Ishikawa (cell line): ENCODE results near the gene CHN1.
A peak's percentile ranks its signal among the peaks of the same experiment; 100 is the strongest.

Experiments used
- CEBPB ChIP-seq: IDR thresholded peaks from 2 replicates; pipeline ENCODE4 v1.6.1; 2012
- CREB1 ChIP-seq: IDR thresholded peaks from 2 replicates; pipeline ENCODE4 v1.6.1; 2012; ENCODE audit warnings: low read depth
- EGR1 ChIP-seq: IDR thresholded peaks from 2 replicates; pipeline ENCODE4 v1.6.1; 2012
- EP300 ChIP-seq: IDR thresholded peaks from 2 replicates; pipeline ENCODE4 v1.6.1; 2012; ENCODE audit warnings: borderline replicate concordance
- FOXM1 ChIP-seq: IDR thresholded peaks from 2 replicates; pipeline ENCODE4 v1.6.1; 2012; ENCODE audit warnings: low read depth, borderline replicate concordance
- NFIC ChIP-seq: IDR thresholded peaks from 2 replicates; pipeline ENCODE4 v1.6.1; 2012
- RAD21 ChIP-seq: IDR thresholded peaks from 2 replicates; pipeline ENCODE4 v1.6.1; 2012; ENCODE audit warnings: low read depth
- TAF1 ChIP-seq: IDR thresholded peaks from 2 replicates; pipeline ENCODE4 v1.6.1; 2012; ENCODE audit warnings: low read depth, mild to moderate bottlenecking
- TCF12 ChIP-seq: IDR thresholded peaks from 2 replicates; pipeline ENCODE4 v1.6.1; 2012; ENCODE audit warnings: low read depth
- TEAD4 ChIP-seq: IDR thresholded peaks from 2 replicates; pipeline ENCODE4 v1.6.1; 2012
- YY1 ChIP-seq: IDR thresholded peaks from 2 replicates; pipeline ENCODE4 v1.6.1; 2012; ENCODE audit warnings: low read depth
- ZBTB7A ChIP-seq: IDR thresholded peaks from 2 replicates; pipeline ENCODE4 v1.6.1; 2012; ENCODE audit warnings: low read depth
- TF ChIP-seq, protein P1 (sequence below): IDR thresholded peaks from 2 replicates; pipeline ENCODE4 v1.6.1; 2012; ENCODE audit warnings: low read depth, mild to moderate bottlenecking
- TF ChIP-seq, protein P2 (sequence below): IDR thresholded peaks from 2 replicates; pipeline ENCODE4 v1.6.1; 2012
- TF ChIP-seq, protein P3 (sequence below): IDR thresholded peaks from 2 replicates; pipeline ENCODE4 v1.6.1; 2012

The CHN1 gene

DNA sequence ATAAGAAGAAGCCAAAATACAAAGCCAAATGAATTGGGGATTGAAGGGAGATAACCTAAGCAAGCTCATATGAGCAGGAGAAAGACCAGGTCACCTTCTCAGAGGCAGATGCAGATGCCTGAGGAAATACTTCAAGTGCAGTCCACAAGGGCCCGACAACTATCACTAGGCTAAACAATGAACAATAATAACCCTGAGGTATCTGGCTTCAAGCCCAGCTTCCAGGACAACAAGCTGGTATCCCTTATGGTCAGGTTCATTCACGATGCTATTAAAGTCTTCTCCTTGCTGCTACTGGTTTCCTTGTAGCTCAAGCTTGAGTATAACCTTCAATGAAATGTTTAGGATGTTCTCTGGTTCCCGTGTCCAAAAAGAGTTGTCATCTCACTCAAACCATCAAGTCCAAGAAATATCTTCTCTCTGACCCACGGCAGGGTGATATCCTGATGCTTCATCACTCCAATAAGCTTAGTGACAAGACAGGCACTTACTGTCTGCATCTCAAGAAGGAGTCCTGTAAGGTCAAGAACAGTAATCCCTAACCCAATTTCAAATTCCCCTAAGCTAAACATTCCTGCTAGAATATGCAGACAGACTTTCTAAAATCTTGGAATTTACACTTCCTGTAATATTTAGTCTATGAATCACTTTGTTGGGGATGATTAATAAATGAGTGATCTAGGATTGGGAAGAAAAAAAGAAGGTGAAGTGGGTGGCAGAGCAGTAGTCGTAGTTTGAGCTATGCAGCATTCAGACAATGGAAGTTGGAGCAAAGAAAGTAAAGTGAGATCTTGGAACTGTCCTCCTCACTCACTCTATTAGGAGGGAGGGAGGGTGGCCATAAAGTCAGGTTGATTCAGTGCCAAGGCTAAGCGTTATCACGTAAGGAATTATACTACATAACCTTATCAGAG is 33.1 kb downstream of the CHN1 start:
- TF ChIP-seq CREB1 (no peak), YY1 (no peak), EGR1 (no peak), NFIC (peak; percentile 58; the same call in 1 of the 2 replicates), EP300 (0 out of 2 replicates have a peak, but pooled peaks have one; percentile 7), TEAD4 (peak; percentile 20; the same call in 1 of the 2 replicates)
- TF ChIP-seq, protein P1, sequence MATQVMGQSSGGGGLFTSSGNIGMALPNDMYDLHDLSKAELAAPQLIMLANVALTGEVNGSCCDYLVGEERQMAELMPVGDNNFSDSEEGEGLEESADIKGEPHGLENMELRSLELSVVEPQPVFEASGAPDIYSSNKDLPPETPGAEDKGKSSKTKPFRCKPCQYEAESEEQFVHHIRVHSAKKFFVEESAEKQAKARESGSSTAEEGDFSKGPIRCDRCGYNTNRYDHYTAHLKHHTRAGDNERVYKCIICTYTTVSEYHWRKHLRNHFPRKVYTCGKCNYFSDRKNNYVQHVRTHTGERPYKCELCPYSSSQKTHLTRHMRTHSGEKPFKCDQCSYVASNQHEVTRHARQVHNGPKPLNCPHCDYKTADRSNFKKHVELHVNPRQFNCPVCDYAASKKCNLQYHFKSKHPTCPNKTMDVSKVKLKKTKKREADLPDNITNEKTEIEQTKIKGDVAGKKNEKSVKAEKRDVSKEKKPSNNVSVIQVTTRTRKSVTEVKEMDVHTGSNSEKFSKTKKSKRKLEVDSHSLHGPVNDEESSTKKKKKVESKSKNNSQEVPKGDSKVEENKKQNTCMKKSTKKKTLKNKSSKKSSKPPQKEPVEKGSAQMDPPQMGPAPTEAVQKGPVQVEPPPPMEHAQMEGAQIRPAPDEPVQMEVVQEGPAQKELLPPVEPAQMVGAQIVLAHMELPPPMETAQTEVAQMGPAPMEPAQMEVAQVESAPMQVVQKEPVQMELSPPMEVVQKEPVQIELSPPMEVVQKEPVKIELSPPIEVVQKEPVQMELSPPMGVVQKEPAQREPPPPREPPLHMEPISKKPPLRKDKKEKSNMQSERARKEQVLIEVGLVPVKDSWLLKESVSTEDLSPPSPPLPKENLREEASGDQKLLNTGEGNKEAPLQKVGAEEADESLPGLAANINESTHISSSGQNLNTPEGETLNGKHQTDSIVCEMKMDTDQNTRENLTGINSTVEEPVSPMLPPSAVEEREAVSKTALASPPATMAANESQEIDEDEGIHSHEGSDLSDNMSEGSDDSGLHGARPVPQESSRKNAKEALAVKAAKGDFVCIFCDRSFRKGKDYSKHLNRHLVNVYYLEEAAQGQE = no peak

DNA sequence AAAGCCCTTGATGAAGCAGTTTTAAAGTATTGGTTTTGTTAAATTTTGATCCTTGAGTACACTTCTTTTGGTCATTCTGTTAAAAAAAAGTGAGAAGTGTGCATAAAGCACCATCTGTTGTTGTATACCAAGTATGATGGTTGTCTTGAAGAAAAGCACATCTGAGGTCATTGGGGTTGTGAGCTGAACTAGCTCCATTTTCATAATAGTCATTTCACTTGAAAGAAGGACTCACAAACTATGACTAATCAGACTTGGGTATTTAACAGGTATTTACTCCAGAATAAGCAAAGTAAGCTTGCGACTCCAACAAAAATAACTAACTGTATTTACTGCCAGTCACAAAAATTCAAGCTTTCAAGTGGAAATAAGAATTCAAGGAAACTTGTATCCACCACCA is 35.1 kb downstream of the CHN1 start:
- TF ChIP-seq EP300 (no peak), CEBPB (no peak), ZBTB7A (no peak), CREB1 (no peak), EGR1 (no peak), YY1 (no peak), RAD21 (no peak), TAF1 (no peak), TCF12 (no peak), TEAD4 (no peak)
- TF ChIP-seq, protein P2, sequence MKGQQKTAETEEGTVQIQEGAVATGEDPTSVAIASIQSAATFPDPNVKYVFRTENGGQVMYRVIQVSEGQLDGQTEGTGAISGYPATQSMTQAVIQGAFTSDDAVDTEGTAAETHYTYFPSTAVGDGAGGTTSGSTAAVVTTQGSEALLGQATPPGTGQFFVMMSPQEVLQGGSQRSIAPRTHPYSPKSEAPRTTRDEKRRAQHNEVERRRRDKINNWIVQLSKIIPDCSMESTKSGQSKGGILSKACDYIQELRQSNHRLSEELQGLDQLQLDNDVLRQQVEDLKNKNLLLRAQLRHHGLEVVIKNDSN = no peak
- TF ChIP-seq, protein P3, sequence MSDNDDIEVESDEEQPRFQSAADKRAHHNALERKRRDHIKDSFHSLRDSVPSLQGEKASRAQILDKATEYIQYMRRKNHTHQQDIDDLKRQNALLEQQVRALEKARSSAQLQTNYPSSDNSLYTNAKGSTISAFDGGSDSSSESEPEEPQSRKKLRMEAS = no peak

DNA sequence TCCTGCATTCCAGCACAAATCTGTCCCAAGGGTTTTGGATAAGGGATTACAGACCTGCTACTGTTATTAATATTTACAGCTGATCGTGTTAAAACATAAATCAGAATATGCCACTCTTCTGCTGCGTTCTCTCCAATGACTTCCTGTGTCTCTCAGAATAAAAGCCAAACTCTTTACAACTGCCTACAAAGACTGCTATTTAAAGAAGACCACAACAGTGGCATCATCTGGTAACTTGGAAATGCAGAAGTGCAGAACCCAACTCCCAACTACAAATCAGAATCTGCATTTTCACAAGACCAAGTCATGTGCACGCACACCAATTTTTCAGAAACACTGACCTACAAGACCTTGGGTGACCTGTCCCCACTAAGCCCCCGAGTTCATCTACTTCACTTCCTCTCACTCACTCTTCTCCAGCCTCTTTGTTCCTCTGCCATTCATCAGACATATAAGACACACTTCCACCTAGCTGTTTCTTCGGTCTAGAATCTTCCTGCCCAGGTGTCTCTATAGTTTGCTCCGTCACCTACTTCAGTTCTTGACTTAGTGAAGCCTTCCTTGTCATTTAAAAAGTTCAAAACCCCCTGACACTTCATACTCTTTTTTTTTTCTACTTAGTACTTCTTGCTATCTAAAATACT is 36.0 kb downstream of the CHN1 start:
- no peak for TF ChIP-seq EP300
- TF ChIP-seq, protein P1 = no peak
- no peak for TF ChIP-seq CREB1
- TF ChIP-seq RAD21 = no peak
- TF ChIP-seq NFIC = no peak
- TF ChIP-seq, protein P3 = no peak
- no peak for TF ChIP-seq TEAD4
- TF ChIP-seq, protein P2 = no peak
- no peak for TF ChIP-seq TCF12
- TF ChIP-seq ZBTB7A = no peak
- TF ChIP-seq YY1 = no peak
- no peak for TF ChIP-seq CEBPB
- no peak for TF ChIP-seq TAF1
- no peak for TF ChIP-seq FOXM1
- no peak for TF ChIP-seq EGR1

DNA sequence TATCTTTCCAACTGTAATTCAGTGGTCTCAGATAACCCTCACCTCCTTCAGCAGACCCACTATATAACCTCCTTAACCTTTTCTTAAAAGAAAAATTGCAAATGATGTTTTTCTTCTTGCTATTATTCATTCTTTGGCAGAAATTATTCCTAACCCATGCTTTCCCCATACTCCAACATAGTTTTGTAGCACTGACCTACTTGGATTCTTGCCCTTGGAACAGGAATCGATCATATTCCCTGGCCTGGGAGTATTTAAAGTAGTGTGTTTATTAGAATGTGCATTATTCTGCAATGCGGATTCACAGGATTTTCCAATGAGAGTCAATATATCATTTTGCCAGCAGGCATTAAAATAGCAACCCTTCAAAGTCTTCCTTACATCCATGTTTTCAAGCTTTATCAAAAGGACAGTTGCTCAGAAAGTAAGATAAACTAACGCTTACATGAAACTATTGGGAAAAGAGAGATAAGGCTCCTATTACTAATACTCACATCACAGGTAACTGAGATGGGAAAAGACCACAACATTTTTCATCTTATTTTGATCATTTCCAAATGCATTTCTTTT is 37.4 kb downstream of the CHN1 start:
- TF ChIP-seq, protein P3 = no peak
- no peak for TF ChIP-seq FOXM1
- TF ChIP-seq, protein P1 = no peak
- no peak for TF ChIP-seq CREB1
- TF ChIP-seq, protein P2 = no peak
